Stimulated activated CD8-positive, alpha-beta memory T cell treated with anti-CD3 and anti-CD28 coated beads, Interleukin-4, amount 100 ng/mL, for 4 hours (primary cell): ENCODE results near the gene MED12L.

Source experiments
- DNase-seq, 2 donors: peaks; one replicate each; pipeline ENCODE4 v3.0.0-alpha.2; 2020; ENCODE audit warnings: low read depth in 2 of 2, low spot score in 1 of 2

The MED12L gene

GRCh38 chr3:151091685-151092345, 6.4 kb downstream of the MED12L start:
- DNase-seq, result no peak

- DNase-seq, result no peak
Measured at GRCh38 chr3:151093148-151093547, 7.7 kb downstream of the MED12L start.

DNA sequence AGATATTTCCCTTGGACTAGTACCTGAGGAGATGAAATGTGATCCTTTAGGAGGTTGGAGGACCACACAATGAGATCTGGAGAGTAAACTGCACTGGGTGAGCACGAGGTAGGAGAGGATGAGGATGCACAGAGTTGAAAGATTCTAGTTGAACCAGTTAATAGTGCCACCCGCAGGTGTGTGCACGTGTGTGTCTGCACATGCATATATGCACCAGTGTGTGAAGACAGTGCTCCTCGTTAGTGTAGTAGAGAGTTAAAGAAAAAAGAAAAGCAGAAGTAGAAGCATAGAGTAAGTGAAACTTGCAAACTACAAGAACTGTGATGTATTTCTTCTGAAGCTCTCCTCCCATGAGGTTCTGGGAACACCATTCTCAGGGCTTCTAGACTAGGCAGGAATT, 8.4 kb downstream of the MED12L start:
- no peak for DNase-seq

DNA sequence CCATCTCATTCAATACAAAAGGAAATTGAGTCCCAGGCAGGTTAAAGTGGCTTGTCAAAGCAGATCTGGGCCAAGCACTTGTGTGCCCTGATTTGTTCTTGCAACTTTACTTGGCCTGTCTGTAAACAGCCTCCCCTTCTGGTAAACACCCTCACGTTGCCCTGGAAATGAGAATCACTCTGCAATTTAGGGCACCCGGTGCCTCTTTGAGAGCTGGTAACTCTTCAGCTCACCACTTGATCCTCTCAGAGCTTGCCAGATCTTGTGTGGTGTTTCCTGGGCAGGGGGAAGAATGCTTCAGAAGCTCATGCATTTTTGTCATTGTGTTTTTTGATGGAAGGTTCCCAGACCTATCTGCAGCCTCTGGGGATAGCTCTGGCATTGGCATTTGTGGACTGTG, 11.3 kb downstream of the MED12L start:
- DNase-seq, result no peak

DNA sequence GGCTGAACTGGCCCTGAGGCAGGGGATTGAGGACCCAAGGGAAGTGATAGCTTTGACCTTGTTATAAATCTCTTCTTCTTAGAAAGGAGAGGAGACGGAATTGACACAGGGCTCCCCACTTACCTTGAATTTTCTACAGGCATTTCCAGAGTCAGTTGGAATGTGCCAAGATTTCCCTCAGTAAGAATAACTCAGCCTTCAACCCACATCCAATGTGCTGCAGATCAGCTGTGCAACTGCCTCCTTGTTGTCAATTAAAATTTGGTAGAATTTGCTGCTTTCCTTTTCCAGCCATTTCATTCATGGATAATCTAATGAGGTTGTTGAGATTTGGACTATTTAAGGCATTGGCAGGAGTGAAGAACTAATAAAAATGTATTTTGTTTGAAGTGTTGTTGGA, 14.6 kb downstream of the MED12L start:
- no peak for DNase-seq

- no peak for DNase-seq
Measured at GRCh38 chr3:151101270-151101969, 16.0 kb downstream of the MED12L start.

- no peak for DNase-seq
Measured at GRCh38 chr3:151106311-151106710, 20.8 kb downstream of the MED12L start.

GRCh38 chr3:151107177-151107576, 21.7 kb downstream of the MED12L start:
- DNase-seq, result no peak

- no peak for DNase-seq
Measured at GRCh38 chr3:151107701-151108100, 22.2 kb downstream of the MED12L start.

GRCh38 chr3:151109286-151109800, 23.9 kb downstream of the MED12L start:
- DNase-seq, result no peak

GRCh38 chr3:151112731-151113130, 27.3 kb downstream of the MED12L start:
- DNase-seq, result no peak

GRCh38 chr3:151113343-151113742, 27.9 kb downstream of the MED12L start:
- no peak for DNase-seq

GRCh38 chr3:151117047-151117446, 31.6 kb downstream of the MED12L start:
- no peak for DNase-seq

DNA sequence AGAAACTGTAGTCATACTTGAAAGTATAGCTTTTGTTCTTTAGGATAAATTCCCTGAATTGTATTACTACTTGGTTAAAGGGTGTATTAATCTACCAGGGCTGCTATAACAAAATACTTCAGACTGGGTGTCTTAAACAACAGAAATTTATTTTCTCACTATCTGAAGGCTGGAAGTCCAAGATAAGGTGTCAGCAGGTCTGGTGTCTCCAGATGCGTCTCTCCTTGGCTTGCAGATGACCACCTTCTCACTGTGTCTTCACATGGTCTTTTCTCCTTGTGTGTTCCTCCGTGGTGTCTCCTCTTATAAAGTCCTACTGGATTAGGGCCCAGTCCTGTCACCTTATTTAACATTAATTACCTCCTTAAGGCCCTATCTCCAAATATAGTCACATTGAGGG, 33.7 kb downstream of the MED12L start:
- DNase-seq, result no peak

- no peak for DNase-seq
Measured at GRCh38 chr3:151120409-151120808, 34.9 kb downstream of the MED12L start.

- no peak for DNase-seq
Measured at GRCh38 chr3:151121016-151121415, 35.6 kb downstream of the MED12L start.

DNA sequence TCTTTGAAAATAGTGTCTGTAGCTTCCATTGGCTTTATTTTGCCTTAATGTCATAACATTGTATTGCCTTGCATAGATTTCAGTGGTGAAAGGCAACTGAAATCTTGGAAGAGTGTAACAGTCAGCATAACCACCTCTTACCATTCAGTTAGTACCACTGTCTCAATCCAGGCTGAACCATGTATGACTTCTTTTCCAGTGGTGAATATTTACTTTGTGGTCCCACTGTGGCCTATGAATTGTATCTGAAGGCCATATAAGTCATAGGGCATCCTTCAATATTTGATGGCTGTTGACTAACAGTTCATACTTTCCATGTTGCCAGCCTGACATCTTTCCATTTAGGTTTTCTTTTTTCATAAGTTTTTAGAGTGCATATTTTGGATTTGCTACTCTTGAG, 38.4 kb downstream of the MED12L start:
- DNase-seq, result no peak

GRCh38 chr3:151124476-151124875, 39.0 kb downstream of the MED12L start:
- DNase-seq, result no peak

GRCh38 chr3:151130428-151130827, 45.0 kb downstream of the MED12L start:
- DNase-seq, result no peak

- no peak for DNase-seq
Measured at GRCh38 chr3:151133175-151133574, 47.7 kb downstream of the MED12L start.

- DNase-seq, result no peak
Measured at GRCh38 chr3:151133917-151134450, 48.5 kb downstream of the MED12L start.

DNA sequence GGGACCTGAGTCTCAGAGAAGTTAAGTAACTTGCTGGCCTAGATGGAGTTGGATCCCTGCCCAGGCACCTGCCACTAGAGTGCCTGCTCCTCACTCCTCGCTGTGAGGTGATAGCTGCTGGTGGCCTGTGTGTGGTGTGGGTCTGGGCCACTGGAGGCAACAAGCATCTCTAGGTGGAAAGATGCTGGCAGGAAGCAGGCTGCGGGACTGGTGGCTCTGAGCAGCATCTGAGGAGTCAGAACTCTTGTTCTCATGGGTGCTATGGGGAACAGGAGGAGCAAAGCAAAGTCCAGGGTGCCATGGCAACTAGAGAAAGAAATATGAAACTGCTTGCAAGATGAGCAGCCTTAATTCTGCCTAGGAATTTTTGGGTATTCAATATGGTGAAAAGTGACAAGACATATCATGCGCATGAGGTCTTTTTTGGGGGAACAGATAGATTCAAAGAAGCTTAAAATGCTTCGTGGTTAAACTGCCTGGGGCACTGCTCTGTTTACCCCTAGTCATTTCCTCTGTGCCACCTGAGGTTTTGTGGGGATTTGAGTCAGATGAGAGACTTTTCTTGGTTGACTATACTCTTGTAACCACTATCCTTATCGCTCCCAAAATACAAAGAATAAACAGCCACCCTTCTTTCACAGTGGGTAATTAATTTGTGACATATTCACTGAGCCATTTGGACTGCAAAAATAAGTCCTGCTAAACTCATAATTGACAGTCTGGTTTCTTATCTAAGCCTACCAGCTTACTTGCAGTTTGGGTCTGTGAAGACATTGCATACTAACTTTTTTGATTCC, 50.3 kb downstream of the MED12L start:
- no peak for DNase-seq
